LNCaP clone FGC (cell line): ENCODE data around the gene BCAS4.

Experiments
- DNase-seq: peaks from one replicate; pipeline ENCODE4 v3.0.0-alpha.2; 2011; ENCODE audit warnings: low read depth
- H3K4me3 ChIP-seq: 2 replicates; pipeline ENCODE4 v1.5.1; 2011; ENCODE audit warnings: mild to moderate bottlenecking, low read depth, low read length, control low read depth
- TF ChIP-seq, protein P1 (sequence below): IDR thresholded peaks from 2 replicates; pipeline ENCODE4 v1.5.1; 2012; ENCODE audit warnings: mild to moderate bottlenecking; ENCODE audit not compliant: control insufficient read depth, insufficient read depth; ENCODE audit errors: extremely low read depth

The BCAS4 gene

DNA sequence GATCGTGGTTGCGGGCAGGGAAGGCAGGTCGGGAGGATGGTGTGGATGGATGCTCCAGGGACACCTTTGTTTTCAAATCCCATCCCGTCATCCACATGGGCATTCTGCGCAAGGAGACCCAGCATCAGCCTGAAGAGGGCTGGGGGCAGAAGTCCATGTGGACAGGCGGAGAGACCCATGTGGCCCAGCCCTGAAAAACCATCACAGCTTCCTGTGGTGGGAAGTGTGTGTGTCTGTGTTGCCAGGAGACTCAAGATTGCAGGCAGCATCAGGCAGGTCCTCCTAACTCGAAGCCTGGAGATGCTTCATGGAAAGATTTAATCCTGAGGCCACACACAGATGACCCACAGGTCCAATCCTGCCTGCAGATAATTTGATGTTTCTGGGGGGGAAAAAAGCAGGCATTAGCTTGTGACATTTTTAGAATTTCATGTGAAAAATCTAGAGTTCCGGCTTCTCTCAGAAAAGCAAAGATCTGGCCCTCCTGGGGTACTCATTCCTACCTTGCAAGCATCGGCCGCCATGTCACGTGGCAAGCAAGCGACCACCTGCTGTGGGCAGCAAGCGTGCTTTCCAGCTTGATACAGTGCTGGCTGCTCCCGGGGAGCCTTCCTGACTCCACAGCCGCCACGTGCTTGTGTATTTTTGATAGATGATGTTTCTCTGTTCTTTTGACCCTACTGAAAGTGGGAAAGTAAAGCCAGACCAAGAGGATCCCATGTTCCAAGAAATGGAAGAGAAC lies 25.8 kb downstream of the BCAS4 start:
- DNase-seq = no peak
- TF ChIP-seq, protein P1, sequence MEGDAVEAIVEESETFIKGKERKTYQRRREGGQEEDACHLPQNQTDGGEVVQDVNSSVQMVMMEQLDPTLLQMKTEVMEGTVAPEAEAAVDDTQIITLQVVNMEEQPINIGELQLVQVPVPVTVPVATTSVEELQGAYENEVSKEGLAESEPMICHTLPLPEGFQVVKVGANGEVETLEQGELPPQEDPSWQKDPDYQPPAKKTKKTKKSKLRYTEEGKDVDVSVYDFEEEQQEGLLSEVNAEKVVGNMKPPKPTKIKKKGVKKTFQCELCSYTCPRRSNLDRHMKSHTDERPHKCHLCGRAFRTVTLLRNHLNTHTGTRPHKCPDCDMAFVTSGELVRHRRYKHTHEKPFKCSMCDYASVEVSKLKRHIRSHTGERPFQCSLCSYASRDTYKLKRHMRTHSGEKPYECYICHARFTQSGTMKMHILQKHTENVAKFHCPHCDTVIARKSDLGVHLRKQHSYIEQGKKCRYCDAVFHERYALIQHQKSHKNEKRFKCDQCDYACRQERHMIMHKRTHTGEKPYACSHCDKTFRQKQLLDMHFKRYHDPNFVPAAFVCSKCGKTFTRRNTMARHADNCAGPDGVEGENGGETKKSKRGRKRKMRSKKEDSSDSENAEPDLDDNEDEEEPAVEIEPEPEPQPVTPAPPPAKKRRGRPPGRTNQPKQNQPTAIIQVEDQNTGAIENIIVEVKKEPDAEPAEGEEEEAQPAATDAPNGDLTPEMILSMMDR = no peak

DNA sequence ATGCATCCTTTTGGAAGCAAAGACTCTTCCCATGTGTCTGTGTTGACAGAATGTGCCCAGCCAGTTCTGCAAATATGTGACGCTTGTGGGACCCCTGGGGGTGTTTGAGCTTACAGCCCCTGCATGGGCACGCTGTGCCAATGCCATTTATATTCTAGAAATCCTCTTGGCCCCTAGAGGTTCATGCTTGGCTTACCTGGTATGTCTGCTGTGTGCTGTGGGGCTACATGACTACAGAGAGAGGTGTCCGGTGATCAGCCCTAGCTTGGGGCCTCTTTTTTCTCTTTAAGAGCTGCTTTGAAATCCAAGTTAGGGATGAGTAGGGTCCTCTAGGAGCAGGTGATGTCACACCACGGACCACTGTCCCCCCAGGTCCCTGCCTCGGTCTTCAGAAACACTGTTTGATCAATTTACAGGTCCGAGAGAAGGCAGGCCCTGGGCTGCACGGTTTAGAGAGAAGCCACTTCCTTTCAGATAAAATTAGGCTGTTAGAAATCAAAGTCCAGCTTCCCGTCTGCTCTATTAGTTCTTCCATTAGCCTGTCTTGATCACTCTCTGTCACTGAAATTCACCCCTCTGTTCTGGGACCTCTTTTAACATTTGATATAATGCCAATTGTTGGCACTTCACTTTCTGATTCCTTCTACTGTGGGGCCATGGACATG lies 26.5 kb downstream of the BCAS4 start:
- TF ChIP-seq, protein P1 = no peak
- DNase-seq = no peak
- no peak overlapping the region for H3K4me3 ChIP-seq

More for the DNA sequence above, 25.8 kb downstream of the BCAS4 start:
- H3K4me3 ChIP-seq = no peak overlapping the region

DNA sequence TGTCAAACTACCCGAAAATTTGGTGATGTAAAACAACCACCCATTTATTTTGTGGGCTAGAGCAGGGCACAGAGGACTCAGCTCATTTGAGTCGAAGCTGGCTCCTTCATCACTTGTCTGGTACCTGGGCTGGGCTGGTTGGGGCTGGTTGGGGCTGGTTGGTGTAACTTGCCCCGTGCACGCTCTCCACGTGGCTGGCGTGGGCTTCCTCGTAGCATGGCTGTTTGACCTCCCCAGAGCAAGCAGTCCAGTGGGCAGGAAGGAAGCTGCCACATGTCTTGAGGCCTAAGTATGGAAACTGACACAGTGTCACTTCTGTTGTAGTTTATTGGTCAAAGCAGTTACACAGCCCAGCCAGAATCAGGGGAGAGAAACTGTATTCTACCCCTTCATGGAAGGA lies 27.1 kb downstream of the BCAS4 start:
- TF ChIP-seq, protein P1 = no peak
- DNase-seq = no peak
- no peak overlapping the region for H3K4me3 ChIP-seq

DNA sequence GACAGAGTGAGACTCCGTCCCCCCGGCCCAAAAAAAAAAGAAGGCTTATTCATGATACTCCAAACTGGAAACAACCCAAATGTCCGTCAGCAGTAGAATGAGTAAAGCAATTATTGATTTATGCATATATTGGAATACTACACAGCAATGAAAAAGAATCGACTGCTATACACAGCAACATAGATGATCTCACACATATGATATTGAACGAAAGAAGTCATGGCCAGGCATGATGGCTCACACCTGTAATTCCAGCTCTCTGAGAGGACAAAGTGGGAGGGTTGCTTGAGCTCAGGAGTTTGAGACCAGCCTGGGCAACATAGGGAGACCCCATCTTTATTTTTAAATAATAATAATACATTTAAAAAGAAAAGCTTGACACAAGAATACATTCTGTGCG lies 28.5 kb downstream of the BCAS4 start:
- TF ChIP-seq, protein P1 = no peak
- no peak for DNase-seq
- no peak overlapping the region for H3K4me3 ChIP-seq

DNA sequence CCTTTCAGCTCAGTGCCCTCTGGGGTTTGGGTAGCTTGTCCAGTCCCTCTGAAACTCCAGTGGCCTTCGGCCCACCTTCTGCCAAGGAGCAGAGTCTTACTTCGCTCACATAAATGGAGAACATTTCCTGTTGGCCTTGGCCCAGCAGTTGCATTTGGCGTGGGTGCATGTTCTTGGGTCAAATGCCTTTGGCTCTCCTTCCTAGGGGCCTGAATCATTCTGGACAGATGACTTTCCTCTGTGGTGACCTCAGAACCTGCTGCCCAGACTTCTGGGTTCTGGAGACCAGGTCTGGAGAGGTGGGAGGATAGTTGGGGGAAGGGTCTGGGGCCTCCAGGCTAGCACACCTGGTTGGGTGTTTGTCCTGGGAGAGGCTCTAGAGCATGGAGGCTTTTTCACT lies 29.3 kb downstream of the BCAS4 start:
- TF ChIP-seq, protein P1 = no peak
- peak; percentile 60 for DNase-seq
- H3K4me3 ChIP-seq = no peak overlapping the region

DNA sequence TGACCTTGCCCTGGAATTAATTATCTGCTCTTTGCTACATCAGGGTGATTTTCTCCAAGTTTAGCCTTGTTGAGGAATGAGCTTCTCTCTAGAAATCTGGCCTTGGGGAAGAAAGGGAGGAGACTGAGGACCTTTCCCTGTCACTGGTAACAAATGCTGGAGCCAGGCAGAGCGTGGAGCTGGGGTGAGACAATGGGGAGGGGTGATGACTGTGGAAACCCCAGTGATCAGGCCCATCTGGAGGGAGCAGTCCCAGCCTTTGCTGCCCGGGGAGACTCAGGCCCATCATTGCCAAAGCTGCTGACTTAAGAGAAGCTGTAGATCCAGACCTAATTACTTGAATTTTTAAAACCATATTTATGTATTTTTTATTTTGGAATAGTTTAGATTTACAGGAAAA lies 31.3 kb downstream of the BCAS4 start:
- H3K4me3 ChIP-seq = no peak overlapping the region
- no peak for DNase-seq
- TF ChIP-seq, protein P1 = no peak
